PC-9 (cell line): ENCODE data around the gene NOCT.

ENCODE experiments used
- EZH2 ChIP-seq: fragments of 200-600 bp; sonication (generic); IDR thresholded peaks from 2 replicates; pipeline ENCODE4 v1.8.0; 2017; ENCODE audit warnings: antibody characterized with exemption, low read depth
- TF ChIP-seq, protein P1 (sequence below): fragments of 200-600 bp; sonication (generic); conservative IDR thresholded peaks from 2 replicates; pipeline ENCODE4 v1.6.1; 2017; ENCODE audit warnings: mixed run types, antibody characterized with exemption, mild to moderate bottlenecking, moderate library complexity

DNA sequence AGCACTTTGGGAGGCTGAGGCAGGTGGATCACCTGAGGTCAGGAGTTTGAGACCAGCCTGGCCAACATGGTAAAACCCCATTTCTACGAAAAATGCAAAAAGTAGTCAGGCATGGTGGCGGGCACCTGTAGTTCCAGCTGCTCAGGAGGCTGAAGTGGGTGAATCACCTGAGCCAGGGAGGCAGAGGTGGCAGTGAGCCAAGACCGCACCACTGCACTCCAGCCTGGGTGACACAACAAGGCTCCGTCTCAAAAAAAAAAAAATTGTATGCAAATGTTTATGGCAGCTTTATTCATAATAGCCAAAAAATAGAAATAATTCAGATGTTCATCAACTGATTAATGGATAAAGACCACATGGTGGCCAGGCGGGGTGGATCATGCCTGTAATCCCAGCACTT lies 9.8 kb upstream of the NOCT start:
- TF ChIP-seq, protein P1, sequence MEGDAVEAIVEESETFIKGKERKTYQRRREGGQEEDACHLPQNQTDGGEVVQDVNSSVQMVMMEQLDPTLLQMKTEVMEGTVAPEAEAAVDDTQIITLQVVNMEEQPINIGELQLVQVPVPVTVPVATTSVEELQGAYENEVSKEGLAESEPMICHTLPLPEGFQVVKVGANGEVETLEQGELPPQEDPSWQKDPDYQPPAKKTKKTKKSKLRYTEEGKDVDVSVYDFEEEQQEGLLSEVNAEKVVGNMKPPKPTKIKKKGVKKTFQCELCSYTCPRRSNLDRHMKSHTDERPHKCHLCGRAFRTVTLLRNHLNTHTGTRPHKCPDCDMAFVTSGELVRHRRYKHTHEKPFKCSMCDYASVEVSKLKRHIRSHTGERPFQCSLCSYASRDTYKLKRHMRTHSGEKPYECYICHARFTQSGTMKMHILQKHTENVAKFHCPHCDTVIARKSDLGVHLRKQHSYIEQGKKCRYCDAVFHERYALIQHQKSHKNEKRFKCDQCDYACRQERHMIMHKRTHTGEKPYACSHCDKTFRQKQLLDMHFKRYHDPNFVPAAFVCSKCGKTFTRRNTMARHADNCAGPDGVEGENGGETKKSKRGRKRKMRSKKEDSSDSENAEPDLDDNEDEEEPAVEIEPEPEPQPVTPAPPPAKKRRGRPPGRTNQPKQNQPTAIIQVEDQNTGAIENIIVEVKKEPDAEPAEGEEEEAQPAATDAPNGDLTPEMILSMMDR: no peak
- TF ChIP-seq EZH2: no peak
